ENCODE data around the gene CTNNAL1. TPM values are rescaled to one million over a fixed set of nuclear protein-coding genes. Genes with fewer than 3 reads are reported as not detected.

Gene CTNNAL1
- total and polyA plus RNA-seq, 9 donors = 23.9 to 37.1 (median 28.7) TPM

- Histone ChIP-seq H3K9me3 (replicated peaks; ENCODE audit: control insufficient read depth, low read depth, low read length) (peaks cover 6% of the 10 kb centered on the region), H3K4me1 (ENCODE audit: control insufficient read depth, insufficient read depth, low read length) (no peaks in the 10 kb centered on the region), H3K27me3 (ENCODE audit: control insufficient read depth, insufficient read depth, low read length) (no peaks in the 10 kb centered on the region), H3K36me3 (ENCODE audit: control insufficient read depth, insufficient read depth, low read length) (peaks cover 58% of the 10 kb centered on the region), H3K27ac (ENCODE audit: low read length) (no peak overlapping the region), H3K4me3 (ENCODE audit: low read length) (no peak overlapping the region)
- no peak for DNase-seq
- WGBS (ENCODE audit: insufficient coverage) = no CpG with 5 or more reads among the region's 1 CpG
Observed at GRCh38 chr9:109046346-109046745, 33.0 kb upstream of the CTNNAL1 start.

GRCh38 chr9:109043578-109043977, 30.3 kb upstream of the CTNNAL1 start:
- 100% methylated on average over 1 of the region's 4 CpGs for WGBS (ENCODE audit: insufficient coverage)
- DNase-seq = no peak
- H3K9me3 ChIP-seq (replicated peaks; ENCODE audit: control insufficient read depth, low read depth, low read length) = peaks cover 6% of the 10 kb centered on the region
- no peaks in the 10 kb centered on the region for H3K4me1 ChIP-seq (ENCODE audit: control insufficient read depth, insufficient read depth, low read length)
- peaks cover 36% of the 10 kb centered on the region for H3K36me3 ChIP-seq (ENCODE audit: control insufficient read depth, insufficient read depth, low read length)
- no peak overlapping the region for H3K4me3 ChIP-seq (ENCODE audit: low read length)
- H3K27me3 ChIP-seq (ENCODE audit: control insufficient read depth, insufficient read depth, low read length) = no peaks in the 10 kb centered on the region
- H3K27ac ChIP-seq (ENCODE audit: low read length) = no peak overlapping the region

GRCh38 chr9:109040571-109040970, 27.3 kb upstream of the CTNNAL1 start:
- Histone ChIP-seq H3K4me3 (ENCODE audit: low read length) (no peak overlapping the region), H3K27me3 (ENCODE audit: control insufficient read depth, insufficient read depth, low read length) (no peaks in the 10 kb centered on the region), H3K27ac (ENCODE audit: low read length) (no peak overlapping the region), H3K9me3 (replicated peaks; ENCODE audit: control insufficient read depth, low read depth, low read length) (peaks cover 6% of the 10 kb centered on the region), H3K36me3 (ENCODE audit: control insufficient read depth, insufficient read depth, low read length) (peaks cover 37% of the 10 kb centered on the region), H3K4me1 (ENCODE audit: control insufficient read depth, insufficient read depth, low read length) (no peaks in the 10 kb centered on the region)
- no CpG with 5 or more reads among the region's 4 CpGs for WGBS (ENCODE audit: insufficient coverage)
- no peak for DNase-seq

GRCh38 chr9:109039539-109039938, 26.2 kb upstream of the CTNNAL1 start:
- Histone ChIP-seq H3K36me3 (ENCODE audit: control insufficient read depth, insufficient read depth, low read length) (peaks cover 31% of the 10 kb centered on the region), H3K4me1 (ENCODE audit: control insufficient read depth, insufficient read depth, low read length) (no peaks in the 10 kb centered on the region), H3K4me3 (ENCODE audit: low read length) (no peak overlapping the region), H3K27me3 (ENCODE audit: control insufficient read depth, insufficient read depth, low read length) (no peaks in the 10 kb centered on the region), H3K9me3 (replicated peaks; ENCODE audit: control insufficient read depth, low read depth, low read length) (peaks cover 6% of the 10 kb centered on the region), H3K27ac (ENCODE audit: low read length) (no peak overlapping the region)
- WGBS (ENCODE audit: insufficient coverage) = 84% methylated on average over 3 of the region's 4 CpGs
- DNase-seq = no peak

- Histone ChIP-seq H3K4me1 (ENCODE audit: control insufficient read depth, insufficient read depth, low read length) (no peaks in the 10 kb centered on the region), H3K27ac (ENCODE audit: low read length) (no peak overlapping the region), H3K36me3 (ENCODE audit: control insufficient read depth, insufficient read depth, low read length) (peaks cover 30% of the 10 kb centered on the region), H3K27me3 (ENCODE audit: control insufficient read depth, insufficient read depth, low read length) (no peaks in the 10 kb centered on the region), H3K9me3 (replicated peaks; ENCODE audit: control insufficient read depth, low read depth, low read length) (peaks cover 6% of the 10 kb centered on the region), H3K4me3 (ENCODE audit: low read length) (no peak overlapping the region)
- DNase-seq = no peak
- WGBS (ENCODE audit: insufficient coverage) = no CpG with 5 or more reads among the region's 4 CpGs
Observed at GRCh38 chr9:109037946-109038715, 24.8 kb upstream of the CTNNAL1 start.

- Histone ChIP-seq H3K4me1 (ENCODE audit: control insufficient read depth, insufficient read depth, low read length) (no peaks in the 10 kb centered on the region), H3K27me3 (ENCODE audit: control insufficient read depth, insufficient read depth, low read length) (no peaks in the 10 kb centered on the region), H3K9me3 (replicated peaks; ENCODE audit: control insufficient read depth, low read depth, low read length) (peaks cover under 1% of the 10 kb centered on the region), H3K36me3 (ENCODE audit: control insufficient read depth, insufficient read depth, low read length) (peaks cover 31% of the 10 kb centered on the region), H3K27ac (ENCODE audit: low read length) (no peak overlapping the region), H3K4me3 (ENCODE audit: low read length) (no peak overlapping the region)
- peak; percentile 5 for DNase-seq
- WGBS (ENCODE audit: insufficient coverage) = 87% methylated on average over 2 of the region's 6 CpGs
Observed at GRCh38 chr9:109036744-109037680, 23.7 kb upstream of the CTNNAL1 start.

GRCh38 chr9:109035684-109036423, 22.6 kb upstream of the CTNNAL1 start:
- Histone ChIP-seq H3K9me3 (replicated peaks; ENCODE audit: control insufficient read depth, low read depth, low read length) (no peaks in the 10 kb centered on the region), H3K27me3 (ENCODE audit: control insufficient read depth, insufficient read depth, low read length) (no peaks in the 10 kb centered on the region), H3K36me3 (ENCODE audit: control insufficient read depth, insufficient read depth, low read length) (peaks cover 29% of the 10 kb centered on the region), H3K4me3 (ENCODE audit: low read length) (no peak overlapping the region), H3K27ac (ENCODE audit: low read length) (no peak overlapping the region), H3K4me1 (ENCODE audit: control insufficient read depth, insufficient read depth, low read length) (no peaks in the 10 kb centered on the region)
- no peak for DNase-seq
- WGBS (ENCODE audit: insufficient coverage) = no CpG with 5 or more reads among the region's 2 CpGs

GRCh38 chr9:109033941-109034700, 20.8 kb upstream of the CTNNAL1 start:
- Histone ChIP-seq H3K36me3 (ENCODE audit: control insufficient read depth, insufficient read depth, low read length) (peaks cover 29% of the 10 kb centered on the region), H3K27me3 (ENCODE audit: control insufficient read depth, insufficient read depth, low read length) (no peaks in the 10 kb centered on the region), H3K9me3 (replicated peaks; ENCODE audit: control insufficient read depth, low read depth, low read length) (no peaks in the 10 kb centered on the region), H3K27ac (ENCODE audit: low read length) (no peak overlapping the region), H3K4me3 (ENCODE audit: low read length) (no peak overlapping the region), H3K4me1 (ENCODE audit: control insufficient read depth, insufficient read depth, low read length) (no peaks in the 10 kb centered on the region)
- DNase-seq = no peak
- WGBS (ENCODE audit: insufficient coverage) = 100% methylated on average over 2 of the region's 6 CpGs

GRCh38 chr9:109031241-109031640, 17.9 kb upstream of the CTNNAL1 start:
- WGBS (ENCODE audit: insufficient coverage) = no CpG with 5 or more reads among the region's 3 CpGs
- Histone ChIP-seq H3K36me3 (ENCODE audit: control insufficient read depth, insufficient read depth, low read length) (peaks cover 16% of the 10 kb centered on the region), H3K4me1 (ENCODE audit: control insufficient read depth, insufficient read depth, low read length) (peaks cover 6% of the 10 kb centered on the region), H3K27me3 (ENCODE audit: control insufficient read depth, insufficient read depth, low read length) (no peaks in the 10 kb centered on the region), H3K27ac (ENCODE audit: low read length) (no peak overlapping the region), H3K9me3 (replicated peaks; ENCODE audit: control insufficient read depth, low read depth, low read length) (no peaks in the 10 kb centered on the region), H3K4me3 (ENCODE audit: low read length) (no peak overlapping the region)
- no peak for DNase-seq
